WTC11 (cell line): Measurements from ENCODE around the gene KCNK3.

Source experiments
- CREB1 ChIP-seq: sonication (generic); formaldehyde crosslinking; IDR thresholded peaks from 2 replicates; pipeline ENCODE4 v1.8.0; 2023; ENCODE audit warnings: mild to moderate bottlenecking, missing genetic modification reagents
- FOXJ3 ChIP-seq: sonication (generic); formaldehyde crosslinking; IDR thresholded peaks from 2 replicates; pipeline ENCODE4 v1.9.0; 2021; ENCODE audit warnings: missing genetic modification reagents, mild to moderate bottlenecking, borderline replicate concordance
- NR2C2 ChIP-seq: sonication (generic); formaldehyde crosslinking; IDR thresholded peaks from 2 replicates; pipeline ENCODE4 v1.8.0; 2022; ENCODE audit warnings: mild to moderate bottlenecking, missing genetic modification reagents
- ZNF232 ChIP-seq: sonication (generic); formaldehyde crosslinking; IDR thresholded peaks from 2 replicates; pipeline ENCODE4 v1.8.0; 2022; ENCODE audit warnings: mild to moderate bottlenecking, missing genetic modification reagents
- TF ChIP-seq, protein P1 (sequence below): sonication (generic); formaldehyde crosslinking; IDR thresholded peaks from 2 replicates; pipeline ENCODE4 v1.8.0; 2022; ENCODE audit warnings: mild to moderate bottlenecking, missing genetic modification reagents
- TF ChIP-seq, protein P2 (sequence below): fragments of 200-600 bp; IDR thresholded peaks from 2 replicates; pipeline ENCODE4 v1.8.0; 2022; ENCODE audit warnings: antibody characterized with exemption
- TF ChIP-seq, protein P3 (sequence below): sonication (generic); formaldehyde crosslinking; IDR thresholded peaks from 2 replicates; pipeline ENCODE4 v1.8.0; 2022; ENCODE audit warnings: mild to moderate bottlenecking, missing genetic modification reagents
- TF ChIP-seq, protein P4 (sequence below): sonication (generic); formaldehyde crosslinking; IDR thresholded peaks from 2 replicates; pipeline ENCODE4 v1.8.0; 2022; ENCODE audit warnings: missing genetic modification reagents
- TF ChIP-seq, protein P5 (sequence below): sonication (generic); formaldehyde crosslinking; IDR thresholded peaks from 2 replicates; pipeline ENCODE4 v1.8.0; 2022; ENCODE audit warnings: mild to moderate bottlenecking, missing genetic modification reagents

DNA sequence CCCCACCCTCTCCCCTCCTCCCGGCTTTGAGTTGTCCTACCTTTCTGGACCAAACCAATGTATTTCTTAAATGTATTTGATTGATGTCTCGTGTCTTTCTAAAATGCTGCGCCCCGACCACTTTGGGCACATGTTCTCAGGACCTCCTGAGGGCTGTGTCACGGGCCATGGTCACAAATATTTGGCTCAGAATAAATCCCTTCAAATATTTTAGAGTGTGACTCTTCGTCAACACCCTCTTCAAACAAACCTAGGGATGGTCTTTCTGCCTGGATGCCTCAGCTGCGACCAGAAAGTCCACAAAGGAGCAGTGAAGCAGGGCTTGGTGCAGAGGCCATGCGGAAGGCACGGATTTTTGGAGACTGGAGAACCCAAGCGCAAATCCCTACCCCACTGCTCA is 70.5 kb downstream of the KCNK3 start:
- TF ChIP-seq ZNF232: no peak
- no peak for TF ChIP-seq CREB1 (CRISPR knock-in tag)
- TF ChIP-seq, protein P1, sequence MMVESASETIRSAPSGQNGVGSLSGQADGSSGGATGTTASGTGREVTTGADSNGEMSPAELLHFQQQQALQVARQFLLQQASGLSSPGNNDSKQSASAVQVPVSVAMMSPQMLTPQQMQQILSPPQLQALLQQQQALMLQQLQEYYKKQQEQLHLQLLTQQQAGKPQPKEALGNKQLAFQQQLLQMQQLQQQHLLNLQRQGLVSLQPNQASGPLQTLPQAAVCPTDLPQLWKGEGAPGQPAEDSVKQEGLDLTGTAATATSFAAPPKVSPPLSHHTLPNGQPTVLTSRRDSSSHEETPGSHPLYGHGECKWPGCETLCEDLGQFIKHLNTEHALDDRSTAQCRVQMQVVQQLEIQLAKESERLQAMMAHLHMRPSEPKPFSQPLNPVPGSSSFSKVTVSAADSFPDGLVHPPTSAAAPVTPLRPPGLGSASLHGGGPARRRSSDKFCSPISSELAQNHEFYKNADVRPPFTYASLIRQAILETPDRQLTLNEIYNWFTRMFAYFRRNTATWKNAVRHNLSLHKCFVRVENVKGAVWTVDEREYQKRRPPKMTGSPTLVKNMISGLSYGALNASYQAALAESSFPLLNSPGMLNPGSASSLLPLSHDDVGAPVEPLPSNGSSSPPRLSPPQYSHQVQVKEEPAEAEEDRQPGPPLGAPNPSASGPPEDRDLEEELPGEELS (CRISPR knock-in tag): no peak
- TF ChIP-seq FOXJ3 (CRISPR knock-in tag): no peak
- TF ChIP-seq, protein P2, sequence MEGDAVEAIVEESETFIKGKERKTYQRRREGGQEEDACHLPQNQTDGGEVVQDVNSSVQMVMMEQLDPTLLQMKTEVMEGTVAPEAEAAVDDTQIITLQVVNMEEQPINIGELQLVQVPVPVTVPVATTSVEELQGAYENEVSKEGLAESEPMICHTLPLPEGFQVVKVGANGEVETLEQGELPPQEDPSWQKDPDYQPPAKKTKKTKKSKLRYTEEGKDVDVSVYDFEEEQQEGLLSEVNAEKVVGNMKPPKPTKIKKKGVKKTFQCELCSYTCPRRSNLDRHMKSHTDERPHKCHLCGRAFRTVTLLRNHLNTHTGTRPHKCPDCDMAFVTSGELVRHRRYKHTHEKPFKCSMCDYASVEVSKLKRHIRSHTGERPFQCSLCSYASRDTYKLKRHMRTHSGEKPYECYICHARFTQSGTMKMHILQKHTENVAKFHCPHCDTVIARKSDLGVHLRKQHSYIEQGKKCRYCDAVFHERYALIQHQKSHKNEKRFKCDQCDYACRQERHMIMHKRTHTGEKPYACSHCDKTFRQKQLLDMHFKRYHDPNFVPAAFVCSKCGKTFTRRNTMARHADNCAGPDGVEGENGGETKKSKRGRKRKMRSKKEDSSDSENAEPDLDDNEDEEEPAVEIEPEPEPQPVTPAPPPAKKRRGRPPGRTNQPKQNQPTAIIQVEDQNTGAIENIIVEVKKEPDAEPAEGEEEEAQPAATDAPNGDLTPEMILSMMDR: no peak
- TF ChIP-seq, protein P3, sequence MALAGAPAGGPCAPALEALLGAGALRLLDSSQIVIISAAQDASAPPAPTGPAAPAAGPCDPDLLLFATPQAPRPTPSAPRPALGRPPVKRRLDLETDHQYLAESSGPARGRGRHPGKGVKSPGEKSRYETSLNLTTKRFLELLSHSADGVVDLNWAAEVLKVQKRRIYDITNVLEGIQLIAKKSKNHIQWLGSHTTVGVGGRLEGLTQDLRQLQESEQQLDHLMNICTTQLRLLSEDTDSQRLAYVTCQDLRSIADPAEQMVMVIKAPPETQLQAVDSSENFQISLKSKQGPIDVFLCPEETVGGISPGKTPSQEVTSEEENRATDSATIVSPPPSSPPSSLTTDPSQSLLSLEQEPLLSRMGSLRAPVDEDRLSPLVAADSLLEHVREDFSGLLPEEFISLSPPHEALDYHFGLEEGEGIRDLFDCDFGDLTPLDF (CRISPR knock-in tag): no peak
- no peak for TF ChIP-seq NR2C2 (CRISPR knock-in tag)
- TF ChIP-seq, protein P4, sequence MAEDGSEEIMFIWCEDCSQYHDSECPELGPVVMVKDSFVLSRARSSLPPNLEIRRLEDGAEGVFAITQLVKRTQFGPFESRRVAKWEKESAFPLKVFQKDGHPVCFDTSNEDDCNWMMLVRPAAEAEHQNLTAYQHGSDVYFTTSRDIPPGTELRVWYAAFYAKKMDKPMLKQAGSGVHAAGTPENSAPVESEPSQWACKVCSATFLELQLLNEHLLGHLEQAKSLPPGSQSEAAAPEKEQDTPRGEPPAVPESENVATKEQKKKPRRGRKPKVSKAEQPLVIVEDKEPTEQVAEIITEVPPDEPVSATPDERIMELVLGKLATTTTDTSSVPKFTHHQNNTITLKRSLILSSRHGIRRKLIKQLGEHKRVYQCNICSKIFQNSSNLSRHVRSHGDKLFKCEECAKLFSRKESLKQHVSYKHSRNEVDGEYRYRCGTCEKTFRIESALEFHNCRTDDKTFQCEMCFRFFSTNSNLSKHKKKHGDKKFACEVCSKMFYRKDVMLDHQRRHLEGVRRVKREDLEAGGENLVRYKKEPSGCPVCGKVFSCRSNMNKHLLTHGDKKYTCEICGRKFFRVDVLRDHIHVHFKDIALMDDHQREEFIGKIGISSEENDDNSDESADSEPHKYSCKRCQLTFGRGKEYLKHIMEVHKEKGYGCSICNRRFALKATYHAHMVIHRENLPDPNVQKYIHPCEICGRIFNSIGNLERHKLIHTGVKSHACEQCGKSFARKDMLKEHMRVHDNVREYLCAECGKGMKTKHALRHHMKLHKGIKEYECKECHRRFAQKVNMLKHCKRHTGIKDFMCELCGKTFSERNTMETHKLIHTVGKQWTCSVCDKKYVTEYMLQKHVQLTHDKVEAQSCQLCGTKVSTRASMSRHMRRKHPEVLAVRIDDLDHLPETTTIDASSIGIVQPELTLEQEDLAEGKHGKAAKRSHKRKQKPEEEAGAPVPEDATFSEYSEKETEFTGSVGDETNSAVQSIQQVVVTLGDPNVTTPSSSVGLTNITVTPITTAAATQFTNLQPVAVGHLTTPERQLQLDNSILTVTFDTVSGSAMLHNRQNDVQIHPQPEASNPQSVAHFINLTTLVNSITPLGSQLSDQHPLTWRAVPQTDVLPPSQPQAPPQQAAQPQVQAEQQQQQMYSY (CRISPR knock-in tag): no peak
- TF ChIP-seq, protein P5, sequence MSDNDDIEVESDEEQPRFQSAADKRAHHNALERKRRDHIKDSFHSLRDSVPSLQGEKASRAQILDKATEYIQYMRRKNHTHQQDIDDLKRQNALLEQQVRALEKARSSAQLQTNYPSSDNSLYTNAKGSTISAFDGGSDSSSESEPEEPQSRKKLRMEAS: no peak
